HepG2 (cell line): ENCODE results near the gene SNX22. TPM values are rescaled to one million over a fixed set of nuclear protein-coding genes. Genes with fewer than 3 reads are reported as not detected.
A peak's percentile ranks its signal among the peaks of the same experiment; 100 is the strongest.

ENCODE experiments used
- DR1 ChIP-seq: sonication (generic); formaldehyde crosslinking; IDR thresholded peaks from 2 replicates; pipeline ENCODE4 v1.8.0; 2021; ENCODE audit warnings: mild to moderate bottlenecking, missing genetic modification reagents, inconsistent platforms
- GMEB1 ChIP-seq: sonication (generic); formaldehyde crosslinking; IDR thresholded peaks from 2 replicates; pipeline ENCODE4 v1.5.1; 2020; ENCODE audit warnings: missing genetic modification reagents, mild to moderate bottlenecking, borderline replicate concordance
- MED13 ChIP-seq: sonication (generic); formaldehyde crosslinking; IDR thresholded peaks from 2 replicates; pipeline ENCODE4 v1.5.0; 2020; ENCODE audit warnings: missing genetic modification reagents
- MEF2D ChIP-seq: sonication (generic); formaldehyde crosslinking; IDR thresholded peaks from 2 replicates; pipeline ENCODE4 v1.5.1; 2020; ENCODE audit warnings: mild to moderate bottlenecking, missing genetic modification reagents
- MEIS2 ChIP-seq: sonication (generic); formaldehyde crosslinking; IDR thresholded peaks from 2 replicates; pipeline ENCODE4 v1.9.0; 2021; ENCODE audit warnings: mild to moderate bottlenecking, missing genetic modification reagents
- MIXL1 ChIP-seq: IDR thresholded peaks from 2 replicates; pipeline ENCODE4 v1.6.1; 2016
- NR0B2 ChIP-seq: sonication (generic); formaldehyde crosslinking; IDR thresholded peaks from 2 replicates; pipeline ENCODE4 v1.4.0; 2020; ENCODE audit warnings: mild to moderate bottlenecking, missing genetic modification reagents
- PRDM4 ChIP-seq: sonication (generic); formaldehyde crosslinking; IDR thresholded peaks from 2 replicates; pipeline ENCODE4 v1.9.0; 2021; ENCODE audit warnings: missing genetic modification reagents, borderline replicate concordance
- REXO4 ChIP-seq: sonication (generic); formaldehyde crosslinking; IDR thresholded peaks from 2 replicates; pipeline ENCODE4 v1.8.0; 2022; ENCODE audit warnings: missing genetic modification reagents, mild to moderate bottlenecking, borderline replicate concordance
- SCMH1 ChIP-seq: sonication (generic); formaldehyde crosslinking; IDR thresholded peaks from 2 replicates; pipeline ENCODE4 v1.9.0; 2021; ENCODE audit warnings: missing genetic modification reagents, mild to moderate bottlenecking, borderline replicate concordance
- SMAD1 ChIP-seq: sonication (generic); formaldehyde crosslinking; IDR thresholded peaks from 2 replicates; pipeline ENCODE4 v1.4.0; 2020; ENCODE audit warnings: missing genetic modification reagents, low read depth, mild to moderate bottlenecking, borderline replicate concordance
- SMARCC2 ChIP-seq: fragments of 450-650 bp; IDR thresholded peaks from 2 replicates; pipeline ENCODE4 v1.6.1; 2017; ENCODE audit warnings: antibody characterized with exemption, mild to moderate bottlenecking
- SMYD3 ChIP-seq: sonication (generic); formaldehyde crosslinking; IDR thresholded peaks from 2 replicates; pipeline ENCODE4 v1.8.1; 2023; ENCODE audit warnings: mild to moderate bottlenecking, missing genetic modification reagents
- SOX6 ChIP-seq, 2 experiments: fragments of 450-650 bp in 1 of 2; sonication (generic) in 1 of 2; formaldehyde crosslinking in 1 of 2; IDR thresholded peaks; 2 replicates each; pipeline versions ENCODE4 v1.4.0 to v1.6.1; 2017 to 2020; ENCODE audit warnings: antibody characterized with exemption in 1 of 2, mild to moderate bottlenecking in 1 of 2, missing genetic modification reagents in 1 of 2
- SP4 ChIP-seq: sonication (generic); formaldehyde crosslinking; IDR thresholded peaks from 2 replicates; pipeline ENCODE4 v1.8.1; 2023; ENCODE audit warnings: mild to moderate bottlenecking, missing genetic modification reagents
- TMF1 ChIP-seq: sonication (generic); formaldehyde crosslinking; IDR thresholded peaks from 2 replicates; pipeline ENCODE4 v1.8.1; 2022; ENCODE audit warnings: low read depth, missing genetic modification reagents
- ZNF124 ChIP-seq: sonication (generic); formaldehyde crosslinking; IDR thresholded peaks from 2 replicates; pipeline ENCODE4 v1.4.0; 2020; ENCODE audit warnings: missing genetic modification reagents
- ZNF230 ChIP-seq: sonication (generic); formaldehyde crosslinking; IDR thresholded peaks from 2 replicates; pipeline ENCODE4 v1.4.0; 2020; ENCODE audit warnings: mild to moderate bottlenecking, missing genetic modification reagents
- ZNF33A ChIP-seq: sonication (generic); formaldehyde crosslinking; IDR thresholded peaks from 2 replicates; pipeline ENCODE4 v1.5.1; 2020; ENCODE audit warnings: missing genetic modification reagents, mild to moderate bottlenecking, moderate library complexity, borderline replicate concordance
- ZNF546 ChIP-seq: sonication (generic); formaldehyde crosslinking; conservative IDR thresholded peaks from 2 replicates; pipeline ENCODE4 v1.8.1; 2023; ENCODE audit warnings: mild to moderate bottlenecking, missing genetic modification reagents
- ZNF549 ChIP-seq: sonication (generic); formaldehyde crosslinking; IDR thresholded peaks from 2 replicates; pipeline ENCODE4 v1.5.0; 2020; ENCODE audit warnings: missing genetic modification reagents
- ZNF709 ChIP-seq: sonication (generic); formaldehyde crosslinking; IDR thresholded peaks from 2 replicates; pipeline ENCODE4 v1.5.0; 2020; ENCODE audit warnings: mild to moderate bottlenecking, missing genetic modification reagents
- ZNF713 ChIP-seq: sonication (generic); formaldehyde crosslinking; IDR thresholded peaks from 2 replicates; pipeline ENCODE4 v1.4.0; 2020; ENCODE audit warnings: mild to moderate bottlenecking, missing genetic modification reagents
- polyA plus RNA-seq, 8 experiments: library from polyadenylated mRNA; depleted of rRNA in 3 of 8; stranded (reverse) in 7 of 8; unstranded in 1 of 8; fragments of >200 nt; fragmentation: Illumina TruSeq in 4 of 8; extraction: Trizol in 4 of 8; gene quantifications; 2 replicates each; pipeline versions ENCODE4 v1.2.1 to v1.2.3, GENCODE V29; 2011 to 2016; ENCODE audit warnings: low read depth in 4 of 8, missing spikeins in 1 of 8, mixed read lengths in 1 of 8; ENCODE audit not compliant: insufficient read depth in 1 of 8
- total RNA-seq, 5 experiments: library from RNA; depleted of rRNA; stranded (reverse); fragments of >200 nt; fragmentation: Illumina TruSeq; extraction: Trizol; gene quantifications; 2 replicates each; pipeline ENCODE4 v1.2.3, GENCODE V29; 2016; ENCODE audit warnings: low read depth in 1 of 5
- TF ChIP-seq, protein P1 (sequence below): sonication (generic); formaldehyde crosslinking; IDR thresholded peaks from 2 replicates; pipeline ENCODE4 v1.4.0; 2020; ENCODE audit warnings: missing genetic modification reagents

The SNX22 gene
- total and polyA plus RNA-seq, 2 of the 13 experiments (the other 11 are each of a cell fraction or from before 2014, with no cell fraction given) = 2.3 to 5.5 TPM

GRCh38 chr15:64162869-64163658 lies 11.5 kb downstream of the SNX22 start, which contains the start of gene PPIB (continued):
- peak; percentile 81 for TF ChIP-seq GMEB1
- TF ChIP-seq TMF1 (CRISPR knock-in tag) = peak; percentile 53; the same call in 1 of the 2 replicates
- 0 out of 2 replicates have a peak, but pooled peaks have one; percentile 11 for TF ChIP-seq SMYD3 (CRISPR knock-in tag)
- no peak for TF ChIP-seq REXO4 (CRISPR knock-in tag)
- peak; percentile 63 for TF ChIP-seq NR0B2 (CRISPR knock-in tag)
- no peak for TF ChIP-seq ZNF709
- no peak for TF ChIP-seq SCMH1 (CRISPR knock-in tag)
- no peak for TF ChIP-seq ZNF33A (CRISPR knock-in tag)
- peak; percentile 93 for TF ChIP-seq SP4 (CRISPR knock-in tag)
- TF ChIP-seq ZNF549 (CRISPR knock-in tag) = no peak
- TF ChIP-seq ZNF124 (CRISPR knock-in tag) = no peak
- TF ChIP-seq SOX6 (IDR thresholded peaks at IDR 0.05) = no peak
- TF ChIP-seq SOX6 (CRISPR knock-in tag; IDR thresholded peaks at IDR 0.05) = peak; percentile 36; the same call in 1 of the 2 replicates
- TF ChIP-seq ZNF546 = 0 out of 2 replicates have a peak, but pooled peaks have one; percentile 58
- TF ChIP-seq, protein P1, sequence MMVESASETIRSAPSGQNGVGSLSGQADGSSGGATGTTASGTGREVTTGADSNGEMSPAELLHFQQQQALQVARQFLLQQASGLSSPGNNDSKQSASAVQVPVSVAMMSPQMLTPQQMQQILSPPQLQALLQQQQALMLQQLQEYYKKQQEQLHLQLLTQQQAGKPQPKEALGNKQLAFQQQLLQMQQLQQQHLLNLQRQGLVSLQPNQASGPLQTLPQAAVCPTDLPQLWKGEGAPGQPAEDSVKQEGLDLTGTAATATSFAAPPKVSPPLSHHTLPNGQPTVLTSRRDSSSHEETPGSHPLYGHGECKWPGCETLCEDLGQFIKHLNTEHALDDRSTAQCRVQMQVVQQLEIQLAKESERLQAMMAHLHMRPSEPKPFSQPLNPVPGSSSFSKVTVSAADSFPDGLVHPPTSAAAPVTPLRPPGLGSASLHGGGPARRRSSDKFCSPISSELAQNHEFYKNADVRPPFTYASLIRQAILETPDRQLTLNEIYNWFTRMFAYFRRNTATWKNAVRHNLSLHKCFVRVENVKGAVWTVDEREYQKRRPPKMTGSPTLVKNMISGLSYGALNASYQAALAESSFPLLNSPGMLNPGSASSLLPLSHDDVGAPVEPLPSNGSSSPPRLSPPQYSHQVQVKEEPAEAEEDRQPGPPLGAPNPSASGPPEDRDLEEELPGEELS (CRISPR knock-in tag) = no peak
- TF ChIP-seq ZNF230 (CRISPR knock-in tag) = peak; percentile 49
- no peak; the same call in none of the 2 replicates for TF ChIP-seq MED13
- peak; percentile 28 for TF ChIP-seq MEIS2 (CRISPR knock-in tag)
- no peak for TF ChIP-seq PRDM4
- TF ChIP-seq SMAD1 = no peak; the same call in 1 of the 2 replicates
- TF ChIP-seq MIXL1 (CRISPR knock-in tag) = 0 out of 2 replicates have a peak, but pooled peaks have one; percentile 16
- no peak for TF ChIP-seq SMARCC2
- no peak; the same call in 1 of the 2 replicates for TF ChIP-seq MEF2D (CRISPR knock-in tag)
- TF ChIP-seq ZNF713 (CRISPR knock-in tag) = no peak
- TF ChIP-seq DR1 (CRISPR knock-in tag) = peak; percentile 82; the same call in 1 of the 2 replicates
